Measurements from ENCODE around the gene FOXK1.
A peak's percentile ranks its signal among the peaks of the same experiment; 100 is the strongest.
"Not testable (repeated sequence)": the region's sequence is repeated elsewhere in the genome, so short reads cannot be mapped to it uniquely, and the experiment has no call there.

Gene FOXK1

GRCh38 chr7:4802577-4802976 is 120.5 kb downstream of the FOXK1 start:
- not testable (repeated sequence) for DNase-seq

DNA sequence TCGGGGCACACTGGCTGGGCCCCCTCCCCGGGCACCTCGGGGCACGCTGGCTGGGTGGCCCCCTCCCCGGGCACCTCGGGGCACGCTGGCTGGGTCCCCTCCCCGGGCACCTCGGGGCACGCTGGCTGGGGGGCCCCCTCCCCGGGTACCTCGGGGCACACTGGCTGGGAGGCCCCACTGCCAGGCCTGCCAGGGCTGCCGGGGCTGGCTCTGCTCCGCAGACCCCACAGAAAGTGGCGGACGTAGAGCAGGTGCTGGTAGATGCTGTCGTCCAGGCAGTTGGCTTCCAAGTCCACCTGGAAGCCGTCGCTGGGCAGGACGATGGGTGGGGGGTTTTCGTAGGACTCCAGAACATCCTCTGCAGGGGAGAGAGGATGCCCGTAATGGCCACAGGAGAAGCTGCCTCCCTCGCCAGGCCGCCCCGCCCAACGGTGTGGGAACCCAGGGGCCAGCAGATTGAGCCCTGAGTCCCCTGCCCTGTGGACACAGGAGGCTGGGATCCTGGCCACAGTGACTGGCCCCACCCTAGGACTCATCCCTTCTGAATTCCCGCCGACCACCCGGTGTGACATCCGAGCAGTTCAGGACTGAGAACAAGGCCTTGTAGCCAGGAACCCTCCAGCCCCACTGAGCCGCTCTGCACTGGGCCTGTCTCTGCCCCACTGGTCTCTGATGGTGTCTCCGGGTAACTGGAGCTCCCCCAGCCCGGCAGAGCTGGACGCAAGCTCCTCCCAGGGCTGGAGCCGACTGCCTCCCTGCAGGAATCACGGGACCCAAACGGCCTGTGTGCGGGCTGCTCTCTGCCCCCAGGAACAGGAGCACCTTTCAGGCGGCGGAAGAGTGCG is 121.5 kb downstream of the FOXK1 start:
- no peak for DNase-seq

DNA sequence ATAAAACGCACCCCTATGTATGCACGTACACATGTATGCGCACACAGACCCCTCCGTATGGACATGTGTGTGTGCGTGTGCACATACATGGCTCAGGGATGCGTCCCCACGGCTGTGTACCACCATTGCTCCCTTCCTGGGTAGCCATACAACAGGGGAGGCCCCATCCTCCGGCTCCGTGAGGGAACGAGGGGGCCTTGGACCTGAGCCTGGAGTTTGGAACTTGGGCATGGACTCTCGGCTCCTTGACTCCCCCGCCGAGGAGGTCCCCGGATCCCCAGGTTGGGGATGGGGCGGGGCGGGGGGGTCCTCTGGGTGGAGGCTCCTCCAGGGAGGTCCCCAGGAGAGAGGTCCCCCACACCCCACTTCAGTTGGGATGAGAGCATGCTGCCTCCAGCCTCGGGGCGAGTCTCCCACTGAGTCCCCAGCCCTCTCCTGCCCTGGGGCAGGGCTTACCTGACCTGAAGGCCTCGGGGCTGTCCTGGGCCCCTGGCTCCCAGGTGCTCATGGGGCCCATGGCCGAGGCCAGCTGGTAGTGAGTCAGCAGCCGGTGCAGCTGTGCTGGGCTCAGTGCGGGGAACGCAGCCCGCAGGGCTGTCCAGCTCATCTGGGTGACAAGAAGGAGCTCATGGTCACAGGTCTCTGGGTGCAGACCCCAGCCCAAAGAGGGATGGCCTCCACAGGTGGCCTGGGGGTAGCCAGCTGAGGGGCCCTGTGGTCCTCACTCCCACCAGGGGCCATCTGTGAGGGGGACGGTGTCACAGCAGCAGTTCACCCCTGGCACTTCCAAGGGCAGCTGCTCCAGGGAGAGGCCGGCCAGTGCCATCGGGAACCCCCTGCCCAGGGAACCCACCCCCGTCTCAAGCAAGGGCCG is 123.3 kb downstream of the FOXK1 start:
- no peak for DNase-seq

GRCh38 chr7:4805984-4806300 is 123.8 kb downstream of the FOXK1 start:
- DNase-seq, result no peak

DNA sequence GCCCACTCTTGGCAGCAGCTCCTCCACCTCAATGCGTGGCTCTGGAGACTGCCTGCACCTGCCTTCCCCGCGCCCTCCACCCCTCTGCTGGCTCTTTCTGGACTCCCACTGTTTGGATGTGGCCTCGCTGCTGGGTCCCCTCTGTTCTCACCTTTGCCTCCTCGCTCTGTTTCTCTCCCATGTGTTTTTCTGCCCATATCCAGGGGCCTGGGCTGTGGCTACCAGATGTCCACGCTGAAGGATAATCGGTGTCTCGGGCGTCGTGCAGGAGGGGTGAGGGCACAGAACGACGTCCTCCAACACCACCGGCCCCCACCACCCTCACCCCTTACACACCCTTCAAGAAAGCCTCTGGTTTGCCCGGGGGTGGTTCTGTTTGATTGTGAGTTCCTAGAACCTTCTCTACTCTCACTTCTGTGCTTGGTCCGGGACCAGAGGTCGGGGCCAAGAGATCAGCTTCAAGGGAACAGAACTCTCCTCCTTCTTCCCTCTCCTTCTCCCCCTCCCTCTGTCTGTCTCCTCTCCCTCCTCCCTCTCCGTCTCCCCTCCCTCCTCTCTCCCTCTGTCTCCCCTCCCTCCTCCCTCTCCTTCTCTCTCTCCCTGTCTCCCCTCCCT is 125.0 kb downstream of the FOXK1 start:
- no peak for DNase-seq

DNA sequence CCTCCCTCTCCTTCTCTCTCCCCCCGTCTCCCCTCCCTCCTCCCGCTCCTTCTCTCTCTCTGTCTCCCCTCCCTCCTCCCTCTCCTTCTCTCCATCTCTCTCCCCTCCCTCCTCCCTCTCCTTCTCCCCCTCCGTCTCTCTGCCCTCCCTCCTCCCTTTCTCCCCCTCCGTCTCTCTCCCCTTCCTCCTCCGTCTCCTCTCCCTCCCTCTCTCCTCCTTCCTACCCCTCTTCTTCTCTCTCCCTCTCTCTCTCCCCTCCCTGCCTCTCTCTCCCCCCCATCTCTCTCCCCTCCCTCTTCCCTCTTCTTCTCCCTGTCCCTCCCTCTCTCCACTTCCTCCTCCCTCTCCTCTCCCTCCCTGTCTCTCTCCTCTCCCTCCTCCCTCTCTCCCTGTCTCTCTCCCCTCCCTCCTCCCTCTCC is 125.5 kb downstream of the FOXK1 start:
- no peak for DNase-seq

DNA sequence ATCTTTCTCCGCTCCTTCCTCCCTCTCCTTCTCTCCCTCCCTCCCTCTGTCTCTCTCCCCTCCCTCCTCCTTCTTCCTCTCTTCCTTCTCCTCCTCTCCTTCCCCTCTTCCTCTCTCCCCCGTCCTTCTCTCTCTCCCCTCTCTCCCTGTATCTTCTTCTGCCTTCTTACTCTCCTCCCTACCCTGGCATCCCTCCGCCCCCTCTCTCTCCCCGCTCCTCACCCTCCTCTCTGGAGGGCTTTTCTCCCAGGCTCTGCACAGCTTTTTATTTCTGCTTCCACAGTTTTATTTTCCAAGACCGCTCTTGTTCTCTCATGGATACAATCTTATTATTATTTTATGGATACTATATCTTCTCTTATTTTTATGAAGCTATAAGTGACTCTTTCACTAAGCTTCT is 125.9 kb downstream of the FOXK1 start:
- DNase-seq, result no peak

DNA sequence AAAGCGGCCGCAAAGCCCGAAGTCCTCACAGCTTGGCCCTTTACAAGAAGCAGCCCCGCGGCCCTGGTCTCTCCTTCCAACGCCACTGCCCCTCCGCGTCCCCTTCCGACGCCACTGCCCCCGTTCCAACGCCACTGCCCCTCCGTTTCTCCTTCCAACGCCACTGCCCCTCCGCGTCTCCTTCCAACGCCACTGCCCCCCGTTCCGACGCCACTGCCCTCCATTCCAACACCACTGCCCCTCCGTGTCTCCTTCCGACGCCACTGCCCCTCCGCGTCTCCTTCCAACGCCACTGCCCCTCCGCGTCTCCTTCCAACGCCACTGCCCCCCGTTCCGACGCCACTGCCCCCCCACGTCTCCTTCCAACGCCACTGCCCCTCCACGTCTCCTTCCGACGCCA is 126.5 kb downstream of the FOXK1 start:
- DNase-seq, result no peak

GRCh38 chr7:4809091-4809591 is 127.0 kb downstream of the FOXK1 start:
- peak; percentile 20 to 21 for DNase-seq

DNA sequence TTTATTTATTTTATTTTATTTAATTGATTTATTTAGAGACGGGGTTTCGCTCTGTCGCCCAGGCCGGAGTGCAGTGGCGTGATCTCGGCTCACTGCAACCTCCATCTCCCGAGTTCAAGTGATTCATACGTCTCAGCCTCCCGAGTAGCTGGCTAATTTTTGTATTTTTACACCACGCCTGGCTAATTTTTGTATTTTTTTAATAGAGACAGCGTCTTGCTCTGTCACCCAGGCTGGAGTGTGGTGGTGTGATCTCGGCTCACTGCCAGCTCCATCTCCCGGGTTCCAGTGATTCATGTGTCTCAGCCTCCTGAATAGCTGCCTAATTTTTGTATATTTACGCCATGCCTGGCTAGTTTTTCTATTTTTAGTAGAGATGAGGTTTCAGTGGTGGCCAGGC is 127.6 kb downstream of the FOXK1 start:
- no peak for DNase-seq

DNA sequence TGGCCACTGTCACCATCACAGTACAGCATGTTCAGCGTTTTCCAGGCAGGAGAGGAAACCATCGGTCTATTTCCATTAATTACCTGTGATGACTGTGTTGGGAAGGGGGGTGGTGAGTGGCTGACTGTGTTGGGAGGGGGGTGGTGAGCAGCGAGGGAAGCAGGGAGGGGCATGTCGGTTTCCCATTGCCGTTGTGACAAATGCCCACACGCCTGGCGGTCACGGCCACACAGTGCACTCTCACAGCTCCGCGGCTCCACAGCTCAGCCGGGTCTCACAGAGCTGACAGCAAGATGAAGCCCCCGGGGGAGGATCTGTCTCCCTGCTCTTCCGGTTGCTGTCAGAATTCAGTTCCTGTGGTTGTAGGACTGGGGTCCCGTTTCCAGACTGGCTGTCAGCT is 132.3 kb downstream of the FOXK1 start:
- DNase-seq, result no peak

GRCh38 chr7:4815121-4815520 is 133.0 kb downstream of the FOXK1 start:
- DNase-seq, result no peak

- DNase-seq, result no peak
Measured at GRCh38 chr7:4815609-4816418, 133.7 kb downstream of the FOXK1 start.

DNA sequence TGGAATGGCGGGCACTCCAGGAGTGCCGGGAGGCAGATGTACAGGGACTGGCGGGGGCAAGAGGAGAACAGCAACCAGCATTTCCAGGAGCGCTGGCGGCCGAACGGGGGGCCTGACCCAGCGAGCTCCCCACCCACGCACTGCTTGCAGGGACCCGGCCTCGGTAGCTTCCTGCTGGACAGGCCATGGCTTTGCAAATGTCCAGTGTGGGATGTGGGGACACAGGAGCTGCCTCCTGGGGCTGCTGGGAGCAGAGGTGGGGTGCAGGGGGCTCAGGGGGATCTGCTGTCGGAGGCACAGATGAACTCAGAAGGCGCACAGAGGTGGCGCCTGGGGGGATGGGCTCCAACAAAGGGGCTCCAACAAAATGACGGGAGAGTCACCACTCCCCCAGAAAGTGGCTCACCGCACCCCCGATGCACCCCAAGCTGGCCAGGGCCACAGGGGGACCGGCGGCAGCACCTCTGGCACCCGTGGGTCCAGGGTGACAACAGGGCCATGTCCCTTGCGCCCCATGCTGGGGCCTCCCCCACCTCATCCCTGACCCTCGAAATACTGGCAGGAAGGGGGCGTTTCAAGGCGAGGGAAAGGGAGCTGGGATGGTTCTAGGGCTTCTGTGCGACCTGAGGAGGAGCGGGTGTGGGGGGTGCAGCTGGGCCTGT is 134.5 kb downstream of the FOXK1 start:
- DNase-seq, result no peak

DNA sequence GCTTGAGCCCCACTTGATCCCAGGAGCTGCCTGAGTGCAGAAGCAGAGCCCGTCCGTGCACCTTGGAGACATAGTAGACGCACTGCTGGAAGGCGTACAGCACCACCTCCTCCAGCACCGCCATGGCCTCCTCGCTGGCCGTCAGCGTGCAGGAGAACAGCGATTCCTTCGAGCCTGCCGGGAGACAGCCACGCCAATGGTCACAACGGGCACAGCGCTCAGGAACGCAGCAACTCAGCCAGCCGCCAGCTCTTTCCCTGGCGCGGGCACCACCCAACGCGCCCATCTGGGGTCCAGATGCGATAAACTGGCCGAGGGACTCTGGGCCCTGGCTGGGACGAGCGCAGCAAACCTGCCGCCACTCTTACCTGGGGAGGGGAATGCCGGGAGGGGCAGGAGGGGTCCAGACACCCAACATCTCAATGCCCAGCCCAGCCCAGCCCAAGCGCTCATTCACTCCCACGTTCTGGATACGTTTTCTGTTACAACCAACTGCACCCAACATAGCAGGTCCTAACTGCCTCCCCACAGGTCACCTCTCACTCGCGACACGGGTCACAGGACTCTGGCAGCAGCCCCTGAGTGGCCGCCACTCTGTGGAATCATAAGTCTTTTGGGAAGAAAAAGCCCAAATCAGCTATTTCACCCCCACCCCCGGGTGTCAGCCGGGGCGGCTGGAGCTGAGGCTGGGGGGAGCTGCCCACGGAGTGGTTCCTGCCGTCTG is 135.2 kb downstream of the FOXK1 start:
- DNase-seq, result no peak

DNA sequence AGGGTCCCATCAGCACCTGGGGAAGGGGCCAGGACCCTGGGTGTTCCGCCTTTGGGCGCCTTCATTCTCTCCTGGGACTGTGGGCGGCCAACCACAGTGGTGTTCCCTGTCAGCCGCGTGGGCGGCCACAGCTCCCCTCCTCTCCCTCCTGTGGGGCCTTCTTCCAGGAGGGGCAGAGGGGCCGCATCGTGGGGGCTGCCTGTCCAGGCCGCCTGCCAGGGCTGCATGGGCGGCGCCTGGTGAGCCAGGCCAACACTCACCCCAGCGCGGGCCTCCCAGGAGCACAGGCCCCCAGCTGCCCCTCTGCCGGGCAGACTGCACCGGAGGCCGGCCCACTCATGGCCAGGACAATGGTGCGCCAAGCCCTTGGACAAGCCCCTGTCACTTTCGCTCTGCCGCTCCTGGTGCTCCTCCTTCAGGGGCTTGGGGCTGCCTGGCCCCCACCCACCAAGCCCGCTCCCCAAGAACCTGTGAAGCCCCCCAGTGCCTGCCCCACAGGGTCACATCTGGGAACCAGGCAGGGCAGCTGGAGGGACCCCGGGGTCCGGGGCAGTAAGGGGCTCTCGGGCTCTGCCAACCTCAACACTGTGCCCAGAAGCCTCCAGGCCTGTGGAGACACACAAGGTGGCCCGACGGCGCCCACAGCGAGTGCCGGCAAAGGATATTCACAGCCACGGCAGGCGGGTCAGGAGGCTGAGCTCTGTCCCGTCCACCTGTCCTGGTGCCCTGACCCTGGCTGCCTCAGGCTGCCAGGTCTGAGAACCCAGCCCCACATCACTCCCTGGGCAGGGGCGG is 136.1 kb downstream of the FOXK1 start:
- DNase-seq, result no peak

- no peak for DNase-seq
Measured at GRCh38 chr7:4819560-4820404, 137.7 kb downstream of the FOXK1 start.

DNA sequence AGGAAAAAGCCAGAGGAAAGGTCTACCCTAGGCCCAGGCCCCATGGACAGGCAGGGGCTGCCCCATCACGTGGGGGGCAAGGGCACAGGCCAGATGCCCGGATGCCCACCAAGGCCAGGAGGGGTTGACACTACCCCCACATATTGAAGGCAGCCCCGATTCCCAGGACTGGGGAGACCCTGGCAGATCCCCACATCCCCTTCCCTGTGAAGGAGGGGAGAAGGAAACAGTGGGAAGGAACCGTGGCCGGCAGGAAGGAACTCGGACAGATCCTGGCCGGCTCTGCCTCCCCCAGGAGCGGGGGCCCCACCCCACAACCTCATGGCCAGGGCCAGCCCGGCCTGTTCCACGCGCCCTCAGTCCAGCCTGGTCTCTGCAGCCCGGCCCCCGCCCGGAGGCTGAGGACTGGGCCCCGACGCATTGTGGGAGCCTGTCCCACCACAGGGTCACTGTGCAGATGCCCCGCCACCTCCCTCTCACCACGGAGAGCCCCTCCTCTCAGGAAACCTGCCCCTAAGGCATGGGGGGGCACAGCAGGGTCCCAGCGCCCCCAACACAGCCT is 138.4 kb downstream of the FOXK1 start:
- DNase-seq, result no peak

Measured in activated CD4-positive, alpha-beta T cell treated with anti-CD3 and anti-CD28 coated beads, Interleukin-2, amount 50 U/mL, for 48 hours (primary cell).